Ramos (cell line): ENCODE measurements around the gene YWHAH.

Experiments used
- in situ Hi-C: fragments of 300-500 bp; cut with MboI; formaldehyde crosslinking; loops from one replicate; pipeline ENCODE4 v1.14.3; 2022; ENCODE audit warnings: low sequenced_read_pairs; ENCODE audit not compliant: unreplicated experiment

Gene YWHAH

GRCh38 chr22:31945971-31946680 is 1.8 kb downstream of the YWHAH start:
- in situ Hi-C loops: no loop called here

DNA sequence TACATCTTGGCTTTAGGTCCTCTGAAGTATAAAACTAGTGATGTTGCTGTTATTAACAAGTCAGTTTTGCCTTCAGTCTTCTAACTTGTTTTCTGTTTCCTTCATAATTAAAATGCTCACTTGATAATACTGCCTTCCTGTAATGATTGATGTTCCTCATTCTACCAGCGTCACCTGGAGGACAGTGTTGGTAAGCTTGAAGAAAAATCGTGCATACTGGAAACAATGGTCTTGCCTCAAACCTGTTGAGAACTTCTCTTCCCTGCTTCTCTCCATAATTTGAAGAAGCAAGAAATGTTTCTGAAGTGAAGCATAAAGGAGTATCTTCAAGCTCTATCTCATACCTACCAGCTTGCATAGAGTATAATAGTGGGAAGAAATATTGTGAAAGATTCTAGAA is 3.0 kb downstream of the YWHAH start:
- in situ Hi-C loops: no loop called here

DNA sequence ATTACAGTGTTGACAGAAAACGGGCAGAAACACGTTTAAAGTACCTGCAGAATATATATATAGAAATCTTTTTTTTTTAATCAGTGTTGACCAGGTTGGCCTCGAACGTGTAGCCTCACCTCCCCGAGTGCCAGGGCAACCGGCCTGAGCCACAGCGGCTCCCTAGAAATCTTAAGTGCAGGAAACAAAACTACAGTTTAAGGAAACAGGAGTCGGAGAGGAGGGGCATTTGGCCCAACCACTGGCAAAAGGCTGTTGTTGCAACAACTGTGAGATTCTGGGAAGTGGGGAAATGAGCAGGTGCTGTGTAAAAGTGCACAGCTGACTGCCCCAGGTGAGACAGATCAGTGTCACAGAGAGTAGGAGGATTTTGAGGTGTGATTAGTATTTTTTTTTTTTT is 3.7 kb downstream of the YWHAH start:
- in situ Hi-C loops: no loop called here

- in situ Hi-C loops: no loop called here
Measured at GRCh38 chr22:31950226-31950625, 5.9 kb downstream of the YWHAH start.

GRCh38 chr22:31951194-31952093 is 7.1 kb downstream of the YWHAH start:
- in situ Hi-C loops: no loop called here

GRCh38 chr22:31952094-31952401 is 7.7 kb downstream of the YWHAH start:
- in situ Hi-C loops: no loop called here

GRCh38 chr22:31952472-31952871 is 8.1 kb downstream of the YWHAH start:
- in situ Hi-C loops: no loop called here

DNA sequence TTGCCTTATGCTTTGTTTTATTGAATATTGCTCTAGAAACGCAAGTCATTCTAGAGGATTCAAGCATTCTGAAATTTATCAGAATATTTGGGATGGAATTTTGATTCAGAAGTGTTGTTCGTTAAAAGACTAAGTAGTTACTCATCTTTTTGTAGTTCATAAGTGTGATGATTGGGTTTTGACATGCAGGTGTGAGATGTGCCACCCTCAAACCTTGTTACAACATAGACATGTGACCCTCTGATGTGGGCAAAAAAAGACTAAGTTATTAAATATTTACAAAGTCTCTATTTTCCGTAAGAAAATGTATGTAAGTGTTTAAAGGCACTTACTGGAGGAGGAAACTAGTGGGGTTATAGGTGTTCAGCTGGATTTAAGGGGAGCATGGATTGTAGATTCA is 8.9 kb downstream of the YWHAH start:
- in situ Hi-C loops: no loop called here

DNA sequence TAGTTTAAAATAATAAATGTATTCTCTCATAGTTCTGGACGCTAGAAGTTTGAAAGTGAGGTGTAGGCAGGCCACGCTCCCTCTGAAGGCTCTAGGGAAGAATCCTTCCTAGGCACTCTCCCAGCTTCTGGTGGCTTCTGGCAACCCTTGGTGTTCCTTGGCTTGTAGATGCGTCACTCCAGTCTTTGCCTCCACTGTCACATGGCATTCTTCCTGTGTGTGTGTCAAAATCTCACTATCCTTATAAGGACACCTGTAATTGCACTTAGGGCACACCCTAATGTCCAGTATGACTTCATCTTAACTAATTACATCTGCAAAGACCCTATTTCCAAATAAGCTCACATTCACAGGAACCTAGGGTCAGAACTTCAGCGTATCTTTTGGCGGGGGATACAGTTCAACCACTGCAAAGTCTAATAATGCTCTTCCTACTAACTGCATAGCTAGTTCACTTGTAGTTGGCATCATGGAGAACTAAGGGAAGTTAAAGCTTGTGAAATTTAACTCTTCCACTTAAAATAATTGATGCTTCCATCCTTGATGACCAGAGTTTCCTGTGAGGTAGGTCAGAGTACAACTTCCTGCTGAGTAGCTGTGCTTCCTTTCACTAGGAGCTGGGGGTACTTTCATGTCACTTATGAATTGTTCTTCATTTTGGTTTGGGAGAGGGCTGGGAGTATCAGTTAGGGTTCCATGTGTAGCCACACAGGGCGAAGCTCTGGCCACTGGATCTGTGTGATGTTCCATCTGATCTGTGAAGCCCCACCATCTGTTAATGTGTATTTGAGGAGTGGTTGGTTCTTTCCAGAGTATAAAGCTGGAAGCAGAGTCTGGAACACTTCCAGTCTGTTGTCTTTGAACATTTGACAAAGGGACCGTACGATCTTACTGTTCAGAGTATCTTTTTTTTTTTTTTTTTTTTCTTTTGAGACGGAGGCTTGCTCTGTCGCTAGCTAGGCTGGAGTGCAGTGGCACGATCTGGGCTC is 10.5 kb downstream of the YWHAH start:
- in situ Hi-C loops: loop anchor here (5.0 kb wide), 1 partner anchor 288 kb away; no protein-coding TSS in a partner anchor

DNA sequence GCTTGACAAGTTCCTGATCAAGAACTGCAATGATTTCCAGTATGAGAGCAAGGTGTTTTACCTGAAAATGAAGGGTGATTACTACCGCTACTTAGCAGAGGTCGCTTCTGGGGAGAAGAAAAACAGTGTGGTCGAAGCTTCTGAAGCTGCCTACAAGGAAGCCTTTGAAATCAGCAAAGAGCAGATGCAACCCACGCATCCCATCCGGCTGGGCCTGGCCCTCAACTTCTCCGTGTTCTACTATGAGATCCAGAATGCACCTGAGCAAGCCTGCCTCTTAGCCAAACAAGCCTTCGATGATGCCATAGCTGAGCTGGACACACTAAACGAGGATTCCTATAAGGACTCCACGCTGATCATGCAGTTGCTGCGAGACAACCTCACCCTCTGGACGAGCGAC is 12.0 kb downstream of the YWHAH start:
- in situ Hi-C loops: loop anchor here (5.0 kb wide), 1 partner anchor 289 kb away; no protein-coding TSS in a partner anchor

DNA sequence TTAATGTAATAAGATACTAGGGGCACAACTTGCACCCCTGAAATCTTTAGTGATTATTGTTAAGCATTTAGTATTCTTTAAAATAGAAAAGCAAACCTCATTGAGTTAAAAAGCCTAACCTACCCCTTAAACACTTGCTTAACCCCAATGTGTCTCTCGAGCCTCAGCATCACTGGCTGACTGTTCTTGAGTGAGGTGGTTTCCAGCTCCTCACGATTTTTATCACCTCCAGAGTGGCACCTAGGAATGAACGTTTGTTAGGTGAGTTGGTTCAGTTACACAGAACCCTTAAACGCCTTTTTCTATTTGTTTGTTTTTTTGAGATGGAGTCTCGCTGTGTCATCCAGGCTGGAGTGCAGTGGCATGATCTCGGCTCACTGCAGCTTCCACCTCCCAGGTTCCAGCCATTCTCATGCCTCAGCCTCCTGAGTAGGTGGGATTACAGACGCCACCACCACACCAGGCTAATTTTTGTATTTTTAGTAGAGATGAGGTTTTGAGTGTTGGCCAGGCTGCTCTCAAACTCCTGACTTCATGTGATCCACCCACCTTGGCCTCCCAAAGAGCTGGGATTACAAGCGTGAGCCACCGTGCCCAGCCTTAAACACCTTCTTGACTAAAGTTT is 13.7 kb downstream of the YWHAH start:
- in situ Hi-C loops: loop anchor here (5.0 kb wide), 1 partner anchor 291 kb away; no protein-coding TSS in a partner anchor

DNA sequence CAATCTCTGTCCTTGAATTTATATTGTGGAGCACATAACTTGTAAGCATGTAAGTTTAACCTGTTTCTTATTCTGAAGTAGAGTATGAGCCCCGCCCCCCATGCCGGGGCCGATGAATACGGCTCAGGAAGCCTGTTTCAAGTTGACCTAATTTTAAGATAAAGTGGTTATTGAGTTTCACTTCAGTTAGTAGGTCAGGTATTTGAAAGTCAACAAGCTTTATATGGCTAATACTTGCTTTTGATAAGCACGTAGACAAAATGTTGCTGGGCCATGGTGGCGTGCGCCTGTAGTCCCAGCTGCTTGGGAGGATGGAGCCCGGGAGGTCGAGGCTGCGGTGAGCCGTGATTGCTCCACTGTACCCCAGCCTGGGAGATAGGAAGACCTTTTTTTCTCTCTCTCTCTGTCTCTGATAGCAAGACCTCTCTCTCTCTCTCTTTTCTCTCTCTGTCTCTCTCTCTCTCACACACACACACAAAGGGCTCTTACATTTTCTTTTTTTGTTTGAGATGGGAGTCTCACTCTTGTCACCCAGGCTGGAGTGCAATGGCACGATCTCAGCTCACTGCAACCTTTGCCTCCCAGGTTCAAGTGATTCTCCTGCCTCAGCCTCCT is 14.4 kb downstream of the YWHAH start:
- in situ Hi-C loops: loop anchor here (5.0 kb wide), 1 partner anchor 291 kb away; no protein-coding TSS in a partner anchor

- in situ Hi-C loops: no loop called here
Measured at GRCh38 chr22:31960767-31961166, 16.4 kb downstream of the YWHAH start.

DNA sequence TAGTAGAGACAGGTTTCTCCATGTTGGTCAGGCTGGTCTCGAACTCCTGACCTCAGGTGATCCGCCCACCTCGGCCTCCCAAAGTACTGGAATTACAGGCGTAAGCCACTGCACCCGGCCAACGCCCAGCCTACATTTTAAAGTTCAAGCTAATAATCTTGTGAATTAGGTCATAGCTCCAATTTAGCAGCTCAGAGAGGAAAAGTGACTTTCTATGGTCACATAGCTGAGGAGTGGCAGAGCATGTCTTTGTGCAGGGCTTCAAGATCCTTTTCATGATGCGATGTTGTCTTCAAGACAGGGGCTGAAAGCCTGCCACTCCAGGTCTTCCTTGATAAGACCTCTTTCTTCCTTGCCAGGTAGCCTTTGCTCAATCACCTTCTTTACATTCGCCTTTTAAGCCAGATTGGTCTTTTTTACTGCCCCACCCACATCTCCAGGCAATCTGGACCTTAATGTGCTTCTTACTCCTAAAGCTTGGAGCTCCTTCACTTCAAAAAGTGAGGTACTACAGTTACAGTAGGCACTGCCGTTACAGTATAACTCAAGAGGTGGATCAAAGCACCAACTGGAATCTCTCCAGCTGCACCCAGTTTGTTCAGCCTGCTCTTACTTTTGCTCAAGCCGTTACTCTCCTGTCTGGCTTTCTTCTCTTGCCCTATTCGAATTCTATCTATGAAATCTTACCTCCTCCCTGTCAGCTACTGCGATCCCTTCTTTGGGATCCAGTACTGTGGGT is 18.2 kb downstream of the YWHAH start:
- in situ Hi-C loops: no loop called here

DNA sequence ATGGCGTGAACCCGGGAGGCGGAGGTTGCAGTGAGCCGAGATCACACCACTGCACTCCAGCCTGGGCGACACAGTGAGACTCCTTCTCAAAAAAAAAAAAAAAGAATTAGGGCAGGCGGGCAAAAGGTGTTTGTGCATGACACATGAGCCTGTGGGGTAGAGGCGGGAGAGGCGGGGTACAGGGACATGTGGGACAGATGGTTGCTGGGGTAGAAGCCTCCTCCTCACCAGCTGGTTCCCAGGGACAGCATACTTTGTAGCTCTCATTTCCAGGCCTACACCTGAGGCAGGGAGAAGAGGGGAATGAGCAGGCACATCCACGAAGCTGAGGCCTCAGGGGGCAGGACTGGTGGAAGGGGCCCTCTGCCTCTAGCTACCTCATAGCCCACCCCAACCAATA is 23.7 kb downstream of the YWHAH start:
- in situ Hi-C loops: no loop called here

- in situ Hi-C loops: loop anchor here (10.0 kb wide), 1 partner anchor 295 kb away; no protein-coding TSS in a partner anchor
Measured at GRCh38 chr22:31969789-31970489, 25.6 kb downstream of the YWHAH start.

GRCh38 chr22:31970490-31971444 is 26.4 kb downstream of the YWHAH start:
- in situ Hi-C loops: loop anchor here (10.0 kb wide), 1 partner anchor 294 kb away; no protein-coding TSS in a partner anchor
